Sigmoid colon (tissue), 7 donors: ENCODE data around the gene MYL4. TPM values are rescaled to one million over a fixed set of nuclear protein-coding genes. Genes with fewer than 3 reads are reported as not detected.

Experiments
- DNase-seq: peaks from one replicate; pipeline ENCODE4 v3.0.0-alpha.2; 2019
- H3K27ac ChIP-seq, 4 donors: fragments of 200-600 bp; sonication (generic); one replicate each; pipeline ENCODE4 v1.5.1; 2016 to 2019; ENCODE audit warnings: mild to moderate bottlenecking in 1 of 4
- H3K27me3 ChIP-seq, 3 donors: fragments of 200-600 bp; sonication (generic); one replicate each; pipeline ENCODE4 v1.5.1; 2019; ENCODE audit warnings: mild to moderate bottlenecking in 1 of 3
- H3K36me3 ChIP-seq, 4 donors: fragments of 200-600 bp; sonication (generic); one replicate each; pipeline ENCODE4 v1.5.1; 2016 to 2019
- H3K4me1 ChIP-seq, 4 donors: fragments of 200-600 bp; sonication (generic); one replicate each; pipeline ENCODE4 v1.5.1; 2017 to 2019
- H3K4me3 ChIP-seq, 4 donors: fragments of 200-600 bp; sonication (generic); one replicate each; pipeline ENCODE4 v1.5.1; 2017 to 2019; ENCODE audit warnings: mild to moderate bottlenecking in 2 of 4, moderate library complexity in 1 of 4
- H3K9me3 ChIP-seq, 4 donors: fragments of 200-600 bp in 3 of 4; sonication (generic) in 3 of 4; one replicate each; pipeline versions ENCODE4 v1.5.1 to v1.6.1; 2013 to 2019
- CTCF ChIP-seq, 4 experiments: fragments of 450-650 bp in 3 of 4; fragments of 200-600 bp in 1 of 4; IDR thresholded peaks; one replicate each; pipeline ENCODE4 v1.5.1; 2016 to 2019; ENCODE audit warnings: antibody characterized with exemption in 4 of 4, mild to moderate bottlenecking in 3 of 4, moderate library complexity in 2 of 4
- EP300 ChIP-seq, 4 donors: sonication (generic); formaldehyde crosslinking; IDR thresholded peaks; one replicate each; pipeline ENCODE4 v1.6.1; 2017; ENCODE audit warnings: antibody characterized with exemption in 4 of 4
- POLR2A ChIP-seq, 2 donors: fragments of 450-650 bp; IDR thresholded peaks; one replicate each; pipeline ENCODE4 v1.6.1; 2016; ENCODE audit warnings: antibody characterized with exemption in 2 of 2, mild to moderate bottlenecking in 2 of 2, moderate library complexity in 2 of 2
- POLR2AphosphoS5 ChIP-seq, 4 donors: sonication (generic); formaldehyde crosslinking; IDR thresholded peaks; one replicate each; pipeline ENCODE4 v1.6.1; 2017; ENCODE audit warnings: antibody characterized with exemption in 4 of 4
- WGBS, 2 donors: extraction: QIAGEN DNeasy Blood & Tissue Kit; methylation state at CpG; one replicate each; pipeline ENCODE4 v1.1.7; 2013; 5-methylcytosine and 5-hydroxymethylcytosine counted together
- intact Hi-C: fragments of 100-400 bp; cut with DNase I; formaldehyde crosslinking; loops from one replicate; pipeline ENCODE4 v1.15.1; 2023
- polyA plus RNA-seq, 3 donors: library from polyadenylated mRNA; stranded (reverse); fragments of 200-250 nt; gene quantifications; one replicate each; pipeline ENCODE4 v1.2.3, GENCODE V29; 2013
- total RNA-seq, 4 donors: library from RNA; depleted of rRNA; stranded (reverse); fragments of >200 nt; gene quantifications; one replicate each; pipeline ENCODE4 v1.1.0, GENCODE V29; 2016
- donor health status: healthy with polysubstance abuse.
- donor health status: Bipolar disorder and iron deficiency.
- donor health status: healthy.

The MYL4 gene
- total and polyA plus RNA-seq, 7 donors = 0.31 to 2.8 (median 1.1) TPM; not detected in 4

GRCh38 chr17:47231866-47232265, 22.7 kb downstream of the MYL4 start:
- DNase-seq = no peak
- no peak overlapping the region for H3K27ac ChIP-seq
- H3K27me3 ChIP-seq = no peaks in the 10 kb centered on the region
- intact Hi-C loops = no loop called here
- WGBS, 2 donors = 88 to 95% methylated on average over 3 of the region's 3 CpGs
- peaks cover 0 to 13% (median 8%) of the 10 kb centered on the region in 4 donors for H3K4me1 ChIP-seq
- no peak for TF ChIP-seq EP300 (IDR thresholded peaks at IDR 0.05)
- TF ChIP-seq POLR2A (IDR thresholded peaks at IDR 0.05) = no peak
- TF ChIP-seq POLR2AphosphoS5 (IDR thresholded peaks at IDR 0.05) = no peak
- TF ChIP-seq CTCF (IDR thresholded peaks at IDR 0.05) = no peak
- no peaks in the 10 kb centered on the region for H3K9me3 ChIP-seq
- H3K36me3 ChIP-seq = no peaks in the 10 kb centered on the region
- no peak overlapping the region for H3K4me3 ChIP-seq

GRCh38 chr17:47232465-47232864, 23.3 kb downstream of the MYL4 start:
- no peaks in the 10 kb centered on the region for H3K27me3 ChIP-seq
- TF ChIP-seq POLR2A (IDR thresholded peaks at IDR 0.05) (no peak), CTCF (IDR thresholded peaks at IDR 0.05) (no peak), EP300 (IDR thresholded peaks at IDR 0.05) (no peak), POLR2AphosphoS5 (IDR thresholded peaks at IDR 0.05) (no peak)
- H3K9me3 ChIP-seq = no peaks in the 10 kb centered on the region
- 84 to 91% methylated on average over 2 of the region's 2 CpGs for WGBS, 2 donors
- H3K4me1 ChIP-seq = peaks cover 0 to 13% (median 8%) of the 10 kb centered on the region in 4 donors
- no peaks in the 10 kb centered on the region for H3K36me3 ChIP-seq
- H3K4me3 ChIP-seq = no peak overlapping the region
- intact Hi-C loops = no loop called here
- H3K27ac ChIP-seq = no peak overlapping the region
- DNase-seq = no peak

- TF ChIP-seq EP300 (IDR thresholded peaks at IDR 0.05) (no peak), POLR2AphosphoS5 (IDR thresholded peaks at IDR 0.05) (no peak), CTCF (IDR thresholded peaks at IDR 0.05) (no peak), POLR2A (IDR thresholded peaks at IDR 0.05) (no peak)
- intact Hi-C loops = no loop called here
- DNase-seq = no peak
- Histone ChIP-seq H3K27ac (no peak overlapping the region), H3K9me3 (no peaks in the 10 kb centered on the region), H3K36me3 (no peaks in the 10 kb centered on the region), H3K4me3 (no peak overlapping the region), H3K4me1 (peaks cover 0 to 16% (median 11%) of the 10 kb centered on the region in 4 donors), H3K27me3 (no peaks in the 10 kb centered on the region)
- 39 to 81% methylated on average over 3 of the region's 3 CpGs for whole genome bisulfite sequencing, 2 donors
Measured at GRCh38 chr17:47235506-47235905, 26.4 kb downstream of the MYL4 start.

GRCh38 chr17:47235923-47236322, 26.8 kb downstream of the MYL4 start:
- H3K4me1 ChIP-seq = peaks cover 0 to 17% (median 12%) of the 10 kb centered on the region in 4 donors
- no peak overlapping the region for H3K27ac ChIP-seq
- H3K36me3 ChIP-seq = no peaks in the 10 kb centered on the region
- H3K9me3 ChIP-seq = no peaks in the 10 kb centered on the region
- intact Hi-C loops = no loop called here
- TF ChIP-seq POLR2AphosphoS5 (IDR thresholded peaks at IDR 0.05) = no peak
- no peak for TF ChIP-seq CTCF (IDR thresholded peaks at IDR 0.05)
- no peak for TF ChIP-seq EP300 (IDR thresholded peaks at IDR 0.05)
- TF ChIP-seq POLR2A (IDR thresholded peaks at IDR 0.05) = no peak
- no peaks in the 10 kb centered on the region for H3K27me3 ChIP-seq
- H3K4me3 ChIP-seq = no peak overlapping the region
- WGBS, 2 donors = 97% methylated on average over 2 of the region's 2 CpGs
- DNase-seq = no peak

GRCh38 chr17:47237841-47238240, 28.7 kb downstream of the MYL4 start:
- H3K9me3 ChIP-seq = no peaks in the 10 kb centered on the region
- no peak for TF ChIP-seq CTCF (IDR thresholded peaks at IDR 0.05)
- no peak for TF ChIP-seq EP300 (IDR thresholded peaks at IDR 0.05)
- no peak for TF ChIP-seq POLR2AphosphoS5 (IDR thresholded peaks at IDR 0.05)
- TF ChIP-seq POLR2A (IDR thresholded peaks at IDR 0.05) = no peak
- intact Hi-C loops = no loop called here
- H3K4me3 ChIP-seq = no peak overlapping the region
- H3K4me1 ChIP-seq = peaks cover 0 to 17% (median 12%) of the 10 kb centered on the region in 4 donors
- H3K36me3 ChIP-seq = no peaks in the 10 kb centered on the region
- 97 to 98% methylated on average over 7 of the region's 7 CpGs for WGBS, 2 donors
- H3K27me3 ChIP-seq = no peaks in the 10 kb centered on the region
- no peak overlapping the region for H3K27ac ChIP-seq
- no peak for DNase-seq
